Renal pelvis (tissue), 4 donors: ENCODE data around the gene PRKCSH. TPM values are rescaled to one million over a fixed set of nuclear protein-coding genes. Genes with fewer than 3 reads are reported as not detected.
"Not testable (repeated sequence)": the region's sequence is repeated elsewhere in the genome, so short reads cannot be mapped to it uniquely, and the experiment has no call there.

Experiments used
- DNase-seq: peaks from one replicate; pipeline ENCODE4 v3.0.0-alpha.2; 2013
- polyA plus RNA-seq, 3 donors: library from polyadenylated mRNA; unstranded; fragments of 120-200 nt; gene quantifications; one replicate each; pipeline ENCODE4 v1.2.1, GENCODE V29; 2013; ENCODE audit not compliant: insufficient read length in 3 of 3

Gene PRKCSH
- polyA plus RNA-seq, 3 donors: 325 to 395 (median 363) TPM

DNA sequence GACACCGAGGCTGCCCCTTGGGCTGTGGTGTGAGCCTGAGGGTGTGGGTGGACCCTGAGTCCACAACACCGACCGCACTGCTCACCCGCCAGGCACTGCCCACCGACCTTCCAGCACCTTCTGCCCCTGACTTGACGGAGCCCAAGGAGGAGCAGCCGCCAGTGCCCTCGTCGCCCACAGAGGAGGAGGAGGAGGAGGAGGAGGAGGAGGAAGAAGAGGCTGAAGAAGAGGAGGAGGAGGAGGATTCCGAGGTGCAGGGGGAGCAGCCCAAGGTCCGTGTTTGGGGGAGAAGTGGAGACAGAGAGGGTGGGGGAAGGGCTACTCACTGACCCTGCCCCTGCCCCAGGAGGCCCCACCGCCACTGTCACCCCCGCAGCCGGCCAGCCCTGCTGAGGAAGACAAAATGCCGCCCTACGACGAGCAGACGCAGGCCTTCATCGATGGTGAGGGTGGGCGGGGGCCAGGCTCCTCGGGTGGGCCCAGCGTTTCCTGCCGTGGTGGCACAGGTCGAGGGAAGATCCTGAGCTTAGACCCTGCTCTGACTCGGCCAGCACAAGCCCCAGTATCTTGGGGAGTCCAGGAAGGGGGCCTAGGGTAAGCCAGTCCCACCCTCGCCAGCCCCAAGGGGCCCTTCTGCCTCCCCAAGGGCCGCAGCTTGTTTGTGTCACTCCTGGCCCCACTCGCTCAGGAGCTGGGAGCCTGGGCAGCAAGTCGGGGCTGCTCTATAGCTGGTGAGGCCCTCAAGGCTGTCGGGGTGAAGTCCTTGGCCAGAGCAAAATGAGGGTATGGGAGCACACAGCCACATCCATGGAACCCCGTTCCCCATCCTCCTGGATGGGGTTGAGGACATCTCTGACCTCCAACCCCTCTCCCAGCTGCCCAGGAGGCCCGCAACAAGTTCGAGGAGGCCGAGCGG lies 12.2 kb downstream of the PRKCSH start:
- no peak for DNase-seq

DNA sequence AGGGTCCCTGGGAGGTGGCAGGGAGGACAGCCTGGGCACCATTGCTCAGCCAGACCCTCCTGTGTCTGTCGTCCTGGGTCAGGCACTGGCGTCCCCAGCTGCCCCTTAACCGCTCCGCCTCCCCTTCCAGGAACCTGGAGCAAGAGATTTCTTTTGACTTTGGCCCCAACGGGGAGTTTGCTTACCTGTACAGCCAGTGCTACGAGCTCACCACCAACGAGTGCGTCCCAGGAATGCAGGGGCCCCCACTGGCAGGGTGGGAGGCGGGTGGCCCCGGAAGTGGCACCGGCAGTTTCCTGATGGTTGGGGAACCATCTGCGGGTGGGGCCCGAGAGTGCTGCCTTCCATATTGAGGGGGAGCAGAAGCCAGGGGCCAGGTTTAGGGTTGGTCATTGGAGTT lies 13.0 kb downstream of the PRKCSH start:
- DNase-seq: no peak

DNA sequence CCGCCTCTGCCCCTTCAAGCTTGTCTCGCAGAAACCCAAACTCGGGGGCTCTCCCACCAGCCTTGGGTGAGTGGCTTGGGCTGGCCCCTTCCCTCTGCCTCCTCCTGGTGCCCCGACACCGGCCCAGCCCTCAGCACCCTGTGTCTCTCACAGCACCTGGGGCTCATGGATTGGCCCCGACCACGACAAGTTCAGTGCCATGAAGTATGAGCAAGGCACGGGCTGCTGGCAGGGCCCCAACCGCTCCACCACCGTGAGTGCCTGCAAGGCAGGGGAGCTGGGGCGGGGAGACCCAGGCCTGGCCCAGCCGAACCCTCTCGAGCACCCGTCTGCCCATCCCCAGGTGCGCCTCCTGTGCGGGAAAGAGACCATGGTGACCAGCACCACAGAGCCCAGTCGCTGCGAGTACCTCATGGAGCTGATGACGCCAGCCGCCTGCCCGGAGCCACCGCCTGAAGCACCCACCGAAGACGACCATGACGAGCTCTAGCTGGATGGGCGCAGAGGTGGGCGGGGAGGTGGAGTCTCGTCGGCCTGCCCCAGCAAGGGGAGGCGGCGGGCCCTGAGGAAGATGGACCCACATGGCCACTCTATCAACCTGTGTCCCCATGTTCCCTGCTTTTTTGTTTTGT lies 13.6 kb downstream of the PRKCSH start:
- DNase-seq: no peak

DNA sequence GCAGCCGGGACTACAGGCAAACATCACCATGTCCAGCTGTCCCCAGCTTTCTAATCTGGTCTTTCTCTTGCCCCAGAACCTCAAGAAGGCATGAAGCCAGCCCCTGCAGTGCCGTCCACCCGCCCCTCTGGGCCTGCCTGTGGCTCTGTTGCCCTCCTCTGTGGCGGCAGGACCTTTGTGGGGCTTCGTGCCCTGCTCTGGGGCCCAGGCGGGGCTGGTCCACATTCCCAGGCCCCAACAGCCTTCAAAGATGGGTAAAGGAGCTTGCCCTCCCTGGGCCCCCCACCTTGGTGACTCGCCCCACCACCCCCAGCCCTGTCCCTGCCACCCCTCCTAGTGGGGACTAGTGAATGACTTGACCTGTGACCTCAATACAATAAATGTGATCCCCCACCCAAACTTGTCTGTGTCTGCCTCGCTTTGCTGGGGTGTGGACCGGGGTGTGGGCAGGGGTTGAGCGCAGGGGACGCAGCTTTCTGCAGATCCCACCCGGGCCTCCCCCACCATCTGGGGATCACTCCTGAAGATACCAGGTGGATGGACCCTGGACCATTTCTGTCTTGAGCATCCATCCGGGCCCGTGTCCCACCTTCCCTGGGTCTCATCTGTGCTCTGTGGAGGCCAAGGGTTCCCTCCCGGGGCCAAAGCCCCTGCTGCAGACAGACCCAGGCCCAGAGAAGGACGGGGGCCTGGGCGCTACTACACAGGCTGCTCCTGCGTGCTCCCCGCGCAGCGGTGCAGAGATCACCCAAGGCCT lies 15.3 kb downstream of the PRKCSH start:
- no peak for DNase-seq

DNA sequence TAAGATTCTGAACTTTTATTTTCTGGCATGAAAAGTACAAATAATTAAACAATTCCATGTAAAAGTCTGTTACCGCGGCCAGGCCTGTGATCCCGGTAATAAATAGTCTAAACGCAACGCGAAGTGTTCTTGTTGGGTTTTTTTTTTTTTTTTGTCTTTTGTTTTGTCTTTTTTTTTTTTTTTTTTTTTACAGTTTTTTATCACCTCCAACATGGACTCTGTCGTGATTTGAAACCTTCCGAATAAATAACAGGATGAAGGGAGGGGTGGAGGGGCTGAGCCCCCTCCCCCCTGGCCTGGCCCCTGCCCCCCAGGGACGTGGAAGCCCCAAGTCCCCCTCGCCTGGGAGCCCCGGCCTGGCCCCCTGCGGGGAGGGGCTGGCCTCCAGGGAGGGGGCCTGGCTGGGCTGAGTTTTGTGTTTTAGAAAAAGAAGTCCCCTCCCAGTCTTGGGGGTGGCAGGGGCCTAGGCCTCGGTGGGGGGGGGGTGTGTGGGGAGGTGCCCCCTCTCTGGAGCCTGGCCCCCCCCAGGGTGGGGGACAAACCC lies 16.0 kb downstream of the PRKCSH start:
- DNase-seq: no peak

DNA sequence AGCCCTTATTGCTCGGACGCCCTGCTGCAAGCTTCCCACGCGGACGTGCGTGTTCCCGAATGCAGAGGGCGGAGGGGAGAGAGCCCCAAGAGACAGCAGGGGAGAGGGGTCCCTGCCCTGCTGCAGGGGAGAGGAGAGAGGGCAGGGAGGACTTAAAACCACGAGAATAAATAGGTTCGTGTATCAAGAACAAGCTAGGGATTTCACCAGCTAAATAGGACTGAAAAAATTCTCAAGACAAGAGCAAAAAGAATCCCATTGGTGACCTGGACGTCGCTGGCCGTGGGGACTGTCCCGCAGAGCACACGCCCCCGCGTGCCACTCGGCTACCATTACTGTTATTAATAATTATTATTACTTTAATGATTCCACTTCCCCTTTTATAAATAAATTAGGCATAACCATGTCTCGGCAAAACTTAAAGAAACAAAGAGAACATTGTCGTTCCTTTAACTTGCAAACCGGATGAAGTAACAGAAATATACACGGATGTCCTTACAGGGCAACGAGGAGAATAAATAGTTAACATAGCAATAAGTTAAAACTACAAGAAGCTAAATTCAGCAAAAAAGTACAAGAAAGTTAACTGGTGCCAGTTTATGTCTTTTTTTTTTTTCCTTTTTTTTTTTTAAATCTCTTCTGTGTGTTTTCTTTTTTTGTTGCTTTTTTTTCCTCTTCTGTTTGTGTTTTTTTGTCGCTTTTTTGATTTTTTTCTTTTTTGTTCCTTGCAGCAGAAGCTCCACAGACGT lies 16.6 kb downstream of the PRKCSH start:
- DNase-seq: peak; percentile 23

DNA sequence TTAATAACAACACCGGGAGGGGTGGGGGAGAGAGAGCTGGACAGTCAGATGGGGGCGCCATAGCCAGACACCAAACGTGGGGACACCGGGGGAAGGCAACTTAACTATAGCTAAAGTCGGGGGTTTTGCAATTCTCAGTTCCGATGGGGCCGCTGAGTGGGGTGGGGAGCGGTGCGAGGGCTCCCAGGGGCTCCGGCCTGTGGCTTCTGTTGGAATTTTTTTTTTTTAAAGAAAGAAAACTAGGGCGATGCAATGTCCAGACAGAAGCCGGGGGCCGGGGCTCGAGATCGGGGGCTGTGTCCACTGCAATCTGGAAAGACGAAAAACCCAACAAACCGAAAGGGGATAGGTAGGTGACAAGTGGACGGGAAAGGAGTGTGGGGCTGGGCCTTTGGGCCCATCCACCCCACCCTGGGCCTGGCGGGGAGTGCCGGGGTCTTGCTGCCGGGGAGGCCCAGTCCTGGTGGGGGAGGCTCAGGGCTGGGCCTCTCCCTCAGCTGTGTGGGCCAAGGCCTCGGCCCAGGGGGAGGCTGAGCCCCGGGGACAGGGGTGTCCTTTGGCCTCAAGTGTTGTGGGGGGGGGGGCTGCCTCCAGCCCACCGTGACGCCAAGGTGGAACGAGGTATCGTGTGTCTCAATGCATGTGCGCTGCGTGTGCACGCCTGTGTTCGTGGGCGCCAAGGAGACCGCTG lies 17.3 kb downstream of the PRKCSH start:
- DNase-seq: no peak

DNA sequence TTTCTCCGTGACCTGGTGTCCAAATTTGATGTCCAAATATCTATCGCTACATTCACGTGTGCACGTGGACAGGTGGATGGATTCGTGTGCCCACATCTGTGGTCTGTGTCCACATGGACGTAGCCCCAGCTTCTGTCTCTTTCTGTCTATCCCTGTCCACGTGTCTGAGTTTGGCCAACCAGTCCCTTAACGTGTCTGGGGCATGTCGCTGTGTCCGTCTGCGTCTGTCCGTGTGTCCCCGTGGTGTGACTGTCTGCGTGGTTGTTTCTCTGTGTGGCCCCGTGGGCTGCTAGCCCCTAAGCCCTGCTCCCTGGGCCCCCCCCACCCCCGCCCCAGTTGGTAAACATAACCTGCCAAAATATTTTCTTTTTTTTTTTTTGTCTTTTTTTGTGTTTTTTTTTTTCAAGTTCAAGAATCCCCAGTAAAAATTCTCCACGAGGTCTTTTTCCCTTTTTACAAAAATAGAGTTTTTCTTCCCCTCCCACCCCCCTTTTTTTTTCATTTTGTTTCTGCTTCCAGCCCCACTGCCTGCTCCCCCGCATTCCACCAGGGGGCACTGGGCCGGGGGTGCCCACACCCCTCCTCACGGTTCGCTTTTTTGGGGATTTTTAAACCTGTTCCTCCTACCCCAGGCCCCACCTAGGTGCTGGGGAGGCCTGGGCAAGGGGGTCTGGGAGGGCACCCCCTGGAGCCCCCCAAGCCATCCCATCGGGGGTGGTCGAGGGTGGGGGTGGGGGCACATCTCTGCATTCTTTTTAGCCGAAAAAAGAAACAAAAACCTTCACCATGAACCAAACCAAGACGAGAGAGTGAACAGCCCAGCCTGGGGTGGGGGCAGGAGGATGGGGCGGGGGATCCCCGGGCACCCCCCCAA lies 18.3 kb downstream of the PRKCSH start:
- no peak for DNase-seq

DNA sequence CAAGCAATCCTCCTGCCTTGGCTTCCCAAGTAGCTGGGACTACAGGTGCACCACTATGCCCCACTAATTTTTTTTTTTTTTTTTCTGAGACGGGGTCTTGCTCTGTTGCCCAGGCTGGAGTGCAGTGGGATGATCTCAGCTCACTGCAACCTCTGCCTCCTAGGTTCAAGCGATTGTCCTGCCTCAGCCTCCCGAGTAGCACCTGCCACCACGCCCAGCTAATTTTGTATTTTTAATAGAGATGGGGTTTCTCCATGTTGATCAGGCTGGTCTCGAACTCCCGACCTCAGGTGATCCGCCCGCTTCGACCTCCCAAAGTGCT lies 19.8 kb downstream of the PRKCSH start:
- DNase-seq: not testable (repeated sequence)

DNA sequence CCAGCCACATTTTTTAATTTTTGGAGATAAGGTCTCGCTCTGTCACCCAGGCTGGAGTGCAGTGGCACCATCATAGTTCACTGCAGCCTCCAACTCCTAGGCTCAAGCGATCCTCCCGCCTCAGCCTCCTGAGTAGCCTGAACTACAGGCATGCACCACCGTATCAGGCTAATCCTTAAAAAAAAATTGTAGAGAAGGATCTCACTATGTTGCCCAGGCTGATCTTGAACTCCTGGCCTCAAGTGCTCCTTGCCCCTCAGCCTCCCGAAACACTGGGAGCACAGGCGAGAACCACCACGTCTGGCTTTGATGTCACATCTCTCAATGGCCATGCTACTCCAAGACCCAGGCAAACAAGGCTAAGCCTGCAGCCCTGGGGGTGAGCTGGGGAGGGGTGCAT lies 21.2 kb downstream of the PRKCSH start:
- DNase-seq: no peak

DNA sequence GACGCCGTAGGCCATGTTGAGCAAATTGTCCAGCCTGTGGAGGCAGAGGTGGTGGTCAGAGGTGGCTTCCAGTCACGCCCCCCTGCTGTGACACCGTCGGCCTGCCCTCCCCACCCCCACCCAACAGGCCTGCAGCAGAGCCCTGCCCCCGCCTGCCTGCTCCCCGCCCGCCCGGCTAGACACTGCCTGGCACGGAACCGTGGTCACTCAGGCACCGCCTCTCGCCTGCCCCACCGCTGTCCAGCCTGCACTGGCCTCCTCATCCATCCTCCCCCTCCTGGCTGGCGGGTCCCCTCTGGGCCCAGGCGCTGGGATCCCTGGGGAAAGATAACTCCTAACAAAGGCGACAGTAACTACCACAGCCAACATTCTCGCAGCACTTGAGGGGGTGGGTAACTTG lies 21.7 kb downstream of the PRKCSH start:
- no peak for DNase-seq

DNA sequence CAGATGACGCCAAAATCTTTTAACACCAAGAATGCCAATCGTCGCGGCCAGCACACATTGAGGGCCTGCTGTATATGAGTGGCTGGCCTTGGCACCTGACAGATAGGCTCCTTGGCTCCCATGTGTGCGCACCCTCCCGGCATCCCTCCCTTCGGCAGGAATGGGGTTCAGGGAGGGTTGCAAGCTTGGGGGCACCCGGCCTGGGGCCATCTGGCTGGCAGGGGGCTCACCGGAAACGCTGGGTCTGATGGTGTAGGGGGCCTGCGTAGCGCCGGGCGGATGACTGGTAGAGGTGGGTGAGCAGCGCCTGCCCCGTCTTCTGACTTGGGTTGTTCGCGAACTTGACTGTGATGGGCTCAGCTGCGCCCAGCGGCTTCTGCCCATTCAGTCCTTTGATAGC lies 22.4 kb downstream of the PRKCSH start:
- DNase-seq: no peak

DNA sequence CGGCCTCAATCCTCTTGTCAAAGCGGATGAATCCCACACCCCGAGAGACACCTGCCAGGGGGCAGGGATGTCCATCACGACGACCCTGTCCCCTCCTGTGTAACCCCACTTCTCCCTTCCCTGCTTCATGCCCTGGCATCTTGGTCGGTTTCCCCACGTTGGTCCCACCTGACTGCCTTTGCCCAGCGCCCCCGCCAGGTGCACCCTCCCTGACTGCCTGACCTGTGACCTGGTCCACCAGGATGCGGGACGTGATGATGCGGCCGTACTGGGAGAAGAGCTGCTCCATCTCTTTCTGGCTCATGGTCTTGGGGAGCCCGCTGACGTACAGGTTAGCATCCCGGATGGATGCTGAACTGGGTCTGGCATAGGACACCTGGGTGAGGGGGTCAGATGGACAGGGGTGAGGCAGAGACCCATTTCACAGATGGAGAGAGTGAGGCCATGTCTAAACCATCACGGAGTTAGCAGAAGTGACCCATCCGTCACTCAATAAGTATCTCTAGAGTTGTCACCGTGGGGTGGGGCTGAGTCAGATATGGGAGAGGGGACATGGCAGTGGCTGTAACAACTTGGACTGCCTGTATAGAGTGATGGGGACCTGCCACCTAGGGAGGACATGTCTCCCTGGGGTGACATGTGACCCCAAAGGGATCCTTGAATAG lies 22.9 kb downstream of the PRKCSH start:
- no peak for DNase-seq

DNA sequence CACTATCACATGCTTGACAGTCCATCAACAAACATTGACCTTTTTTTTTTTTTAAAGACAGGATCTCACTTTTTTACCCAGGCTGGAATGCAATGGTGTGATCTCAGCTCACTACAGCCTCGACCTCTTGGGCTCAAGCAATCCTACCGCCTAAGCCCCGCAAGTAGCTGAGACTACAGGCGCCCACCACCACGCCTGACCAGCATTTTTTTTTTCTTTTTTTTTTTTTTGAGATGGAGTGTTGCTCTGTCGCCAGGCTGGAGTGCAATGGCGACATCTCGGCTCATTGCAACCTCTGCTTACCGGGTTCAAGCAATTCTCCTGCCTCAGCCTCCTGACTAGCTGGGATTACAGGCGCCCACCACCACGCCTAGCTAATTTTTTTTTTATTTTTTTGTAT lies 23.5 kb downstream of the PRKCSH start:
- not testable (repeated sequence) for DNase-seq

DNA sequence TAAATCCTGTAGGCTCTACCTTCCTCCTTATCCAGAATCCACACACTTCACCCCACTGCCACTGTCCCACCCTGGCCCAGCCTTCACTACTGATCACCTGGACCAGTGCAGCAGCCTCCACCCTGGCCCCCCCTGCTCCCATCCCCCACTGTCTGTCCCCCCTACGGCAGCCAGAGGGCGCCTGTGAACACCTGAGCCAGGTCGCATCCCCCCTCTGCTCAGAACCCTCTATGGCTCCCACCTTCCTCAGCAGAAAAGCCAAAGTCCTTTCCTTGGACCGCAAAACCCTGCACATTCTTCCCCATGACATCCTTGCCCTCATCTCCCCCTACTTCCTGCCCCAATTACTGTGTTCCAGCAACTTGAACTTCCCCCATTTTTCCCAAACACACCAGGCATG lies 24.8 kb downstream of the PRKCSH start:
- DNase-seq: no peak

DNA sequence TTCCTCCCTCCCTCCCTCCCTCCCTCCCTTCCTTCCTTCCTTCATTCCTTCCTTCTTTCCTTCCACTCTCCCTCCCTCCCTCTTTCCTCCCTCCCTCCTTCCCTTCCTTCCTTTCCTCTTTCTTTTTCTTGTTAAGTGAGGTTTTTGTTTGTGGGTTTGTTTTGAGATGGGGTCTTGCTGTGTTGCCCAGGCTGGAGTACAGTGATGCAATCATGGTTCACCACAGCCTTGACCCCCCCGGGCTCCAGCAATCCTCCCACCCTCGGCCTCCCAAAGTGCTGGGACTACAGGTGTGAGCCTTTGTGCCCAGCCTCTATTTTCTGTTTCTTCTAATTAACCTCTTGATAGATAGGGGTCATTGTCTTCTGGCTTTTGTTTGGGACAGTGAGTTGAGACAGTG lies 26.0 kb downstream of the PRKCSH start:
- DNase-seq: no peak

DNA sequence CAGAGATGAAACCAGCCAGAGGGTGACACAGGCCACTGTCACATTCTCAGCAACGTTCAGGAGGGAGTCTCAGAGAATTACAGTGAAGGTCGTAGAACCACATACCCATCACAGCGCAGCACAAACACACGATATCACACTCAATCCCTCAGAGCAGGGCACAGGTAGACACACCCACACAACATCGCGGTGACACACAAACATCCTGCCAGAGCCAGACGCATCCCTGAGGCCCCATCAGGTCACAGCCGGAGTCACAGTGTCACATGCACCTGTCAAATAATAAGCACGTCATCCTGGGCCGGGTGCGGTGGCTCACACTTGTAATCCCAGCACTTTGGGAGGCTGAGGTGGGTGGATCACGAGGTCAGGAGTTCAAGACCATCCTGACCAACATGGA lies 28.0 kb downstream of the PRKCSH start:
- DNase-seq: no peak

DNA sequence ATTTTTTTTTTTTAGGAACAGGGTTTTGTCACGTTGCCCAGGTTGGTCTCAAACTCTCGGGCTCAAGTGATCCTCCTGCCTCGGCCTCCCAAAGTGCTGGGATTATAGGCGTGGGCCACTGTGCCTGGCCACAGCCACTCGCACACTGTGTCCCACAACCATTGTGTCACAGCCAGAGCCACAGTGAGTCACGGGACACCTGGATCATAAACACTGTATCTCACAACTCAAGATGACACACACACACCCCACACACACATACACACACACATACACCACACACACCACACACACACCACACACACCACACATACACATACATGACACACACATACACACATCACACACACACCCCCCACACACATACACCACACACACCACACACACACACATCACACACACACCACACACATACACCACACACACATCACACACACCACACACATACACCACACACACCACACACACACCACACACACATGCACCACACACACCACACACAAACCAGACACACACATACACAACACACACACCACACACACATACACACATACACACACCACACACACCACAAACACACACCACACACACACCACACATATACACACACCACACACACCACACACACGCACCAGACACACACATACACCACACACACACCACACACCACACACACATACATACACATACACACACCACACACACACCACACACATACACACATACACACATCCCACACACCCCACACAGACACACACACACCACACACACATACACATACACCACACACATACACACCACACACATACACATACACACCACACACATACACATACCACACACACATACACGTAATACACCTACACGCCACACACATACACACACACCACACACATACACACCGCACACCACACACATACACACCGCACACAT lies 29.2 kb downstream of the PRKCSH start:
- DNase-seq: no peak
